ENCODE measurements around the gene HSF4. TPM values are rescaled to one million over a fixed set of nuclear protein-coding genes. Genes with fewer than 3 reads are reported as not detected.
"Not testable (repeated sequence)": the region's sequence is repeated elsewhere in the genome, so short reads cannot be mapped to it uniquely, and the experiment has no call there.

Gene HSF4
- total RNA-seq, 5 donors from 2014 or later (not counting 1 experiment from before 2014, with no cell fraction given) = 22.3 to 66.3 (median 39.1) TPM

GRCh38 chr16:67122799-67123198 lies 41.7 kb upstream of the HSF4 start:
- H3K9me3 ChIP-seq; ATAC-seq (replicated peaks in 1 of 4); H3K4me3 ChIP-seq (ENCODE audit: control insufficient read depth in 1 of 2, extremely low read depth in 1 of 2, low read length in 1 of 2); H3K27me3 Mint-ChIP-seq; DNase-seq; H3K4me1 ChIP-seq (ENCODE audit: control insufficient read depth in 1 of 2, extremely low read depth in 1 of 2, insufficient read depth in 2 of 2, low read length in 2 of 2); H3K27ac Mint-ChIP-seq; CTCF ChIA-PET; H3K4me3 Mint-ChIP-seq; H3K4me1 Mint-ChIP-seq; H3K27me3 ChIP-seq (replicated peaks in 1 of 2; ENCODE audit: control insufficient read depth in 2 of 2, extremely low read depth in 1 of 2, insufficient read depth in 2 of 2, low read length in 1 of 2); POLR2A ChIA-PET; H3K27ac ChIP-seq (ENCODE audit: low read length); H3K9me3 Mint-ChIP-seq: not testable (repeated sequence)
- peaks cover 51% of the 10 kb centered on the region for H3K36me3 Mint-ChIP-seq
- H3K36me3 ChIP-seq (ENCODE audit: control insufficient read depth in 2 of 2, extremely low read depth in 1 of 2, insufficient read depth in 1 of 2, low read length in 1 of 2) = peaks cover 7 to 51% of the 10 kb centered on the region in 2 donors
- 100% methylated on average over 1 of the region's 5 CpGs for WGBS (ENCODE audit: insufficient coverage)

- H3K27ac Mint-ChIP-seq = no peak overlapping the region
- ATAC-seq (replicated peaks in 1 of 4) = no peak
- Histone ChIP-seq H3K9me3 (no peaks in the 10 kb centered on the region), H3K27ac (ENCODE audit: low read length) (no peak overlapping the region), H3K4me1 (ENCODE audit: control insufficient read depth in 1 of 2, extremely low read depth in 1 of 2, insufficient read depth in 2 of 2, low read length in 2 of 2) (no peaks in the 10 kb centered on the region), H3K27me3 (replicated peaks in 1 of 2; ENCODE audit: control insufficient read depth in 2 of 2, extremely low read depth in 1 of 2, insufficient read depth in 2 of 2, low read length in 1 of 2) (no peaks in the 10 kb centered on the region), H3K4me3 (ENCODE audit: control insufficient read depth in 1 of 2, extremely low read depth in 1 of 2, low read length in 1 of 2) (no peak overlapping the region), H3K36me3 (ENCODE audit: control insufficient read depth in 2 of 2, extremely low read depth in 1 of 2, insufficient read depth in 1 of 2, low read length in 1 of 2) (peaks cover 3 to 56% of the 10 kb centered on the region in 2 donors)
- H3K36me3 Mint-ChIP-seq = peaks cover 61% of the 10 kb centered on the region
- no peaks in the 10 kb centered on the region for H3K27me3 Mint-ChIP-seq
- DNase-seq = no peak
- no peak overlapping the region for H3K4me3 Mint-ChIP-seq
- H3K4me1 Mint-ChIP-seq = no peaks in the 10 kb centered on the region
- CTCF ChIA-PET = interaction anchor here (0.6 to 1.0 kb wide), 2 partner anchors 29 to 40 kb away, joined by 3 to 4 read pairs; no protein-coding TSS in a partner anchor
- POLR2A ChIA-PET = no interaction called here
- no peaks in the 10 kb centered on the region for H3K9me3 Mint-ChIP-seq
These were observed 36.1 kb upstream of the HSF4 start for GRCh38 chr16:67128417-67128816.

GRCh38 chr16:67128887-67129286 lies 35.7 kb upstream of the HSF4 start:
- ATAC-seq (replicated peaks in 1 of 4) = no peak
- Histone ChIP-seq H3K4me1 (ENCODE audit: control insufficient read depth in 1 of 2, extremely low read depth in 1 of 2, insufficient read depth in 2 of 2, low read length in 2 of 2) (no peaks in the 10 kb centered on the region), H3K4me3 (ENCODE audit: control insufficient read depth in 1 of 2, extremely low read depth in 1 of 2, low read length in 1 of 2) (no peak overlapping the region), H3K36me3 (ENCODE audit: control insufficient read depth in 2 of 2, extremely low read depth in 1 of 2, insufficient read depth in 1 of 2, low read length in 1 of 2) (peaks cover 3 to 54% of the 10 kb centered on the region in 2 donors), H3K9me3 (no peaks in the 10 kb centered on the region), H3K27ac (ENCODE audit: low read length) (no peak overlapping the region), H3K27me3 (replicated peaks in 1 of 2; ENCODE audit: control insufficient read depth in 2 of 2, extremely low read depth in 1 of 2, insufficient read depth in 2 of 2, low read length in 1 of 2) (no peaks in the 10 kb centered on the region)
- Mint-ChIP-seq H3K4me3 (no peak overlapping the region), H3K27me3 (no peaks in the 10 kb centered on the region), H3K36me3 (peaks cover 56% of the 10 kb centered on the region), H3K27ac (no peak overlapping the region), H3K4me1 (no peaks in the 10 kb centered on the region), H3K9me3 (no peaks in the 10 kb centered on the region)
- ChIA-PET CTCF (interaction anchor here (0.6 to 1.0 kb wide), 2 partner anchors 30 to 40 kb away, joined by 3 to 4 read pairs; no protein-coding TSS in a partner anchor), POLR2A (no interaction called here)
- WGBS (ENCODE audit: insufficient coverage) = 100% methylated on average over 3 of the region's 3 CpGs
- DNase-seq = no peak

- CTCF ChIA-PET = interaction anchor here in 1 of 2 donors (0.6 kb wide), 1 partner anchor 12 kb away, joined by 3 read pairs; no protein-coding TSS in a partner anchor
- H3K4me1 Mint-ChIP-seq = no peaks in the 10 kb centered on the region
- no peaks in the 10 kb centered on the region for H3K27me3 Mint-ChIP-seq
- Histone ChIP-seq H3K27ac (ENCODE audit: low read length) (no peak overlapping the region), H3K27me3 (replicated peaks in 1 of 2; ENCODE audit: control insufficient read depth in 2 of 2, extremely low read depth in 1 of 2, insufficient read depth in 2 of 2, low read length in 1 of 2) (no peaks in the 10 kb centered on the region), H3K36me3 (ENCODE audit: control insufficient read depth in 2 of 2, extremely low read depth in 1 of 2, insufficient read depth in 1 of 2, low read length in 1 of 2) (peaks cover 6 to 59% of the 10 kb centered on the region in 2 donors), H3K9me3 (no peaks in the 10 kb centered on the region), H3K4me3 (ENCODE audit: control insufficient read depth in 1 of 2, extremely low read depth in 1 of 2, low read length in 1 of 2) (no peak overlapping the region), H3K4me1 (ENCODE audit: control insufficient read depth in 1 of 2, extremely low read depth in 1 of 2, insufficient read depth in 2 of 2, low read length in 2 of 2) (no peaks in the 10 kb centered on the region)
- WGBS (ENCODE audit: insufficient coverage) = 95% methylated on average over 3 of the region's 3 CpGs
- POLR2A ChIA-PET = no interaction called here
- H3K4me3 Mint-ChIP-seq = no peak overlapping the region
- no peak for ATAC-seq (replicated peaks in 1 of 4)
- no peaks in the 10 kb centered on the region for H3K9me3 Mint-ChIP-seq
- peaks cover 51% of the 10 kb centered on the region for H3K36me3 Mint-ChIP-seq
- no peak overlapping the region for H3K27ac Mint-ChIP-seq
- no peak for DNase-seq
These were observed 35.1 kb upstream of the HSF4 start for GRCh38 chr16:67129422-67129821.

- Mint-ChIP-seq H3K36me3 (peaks cover 45% of the 10 kb centered on the region), H3K27me3 (no peaks in the 10 kb centered on the region), H3K4me1 (no peaks in the 10 kb centered on the region), H3K27ac (no peak overlapping the region), H3K4me3 (no peak overlapping the region), H3K9me3 (no peaks in the 10 kb centered on the region)
- H3K4me1 ChIP-seq (ENCODE audit: control insufficient read depth in 1 of 2, extremely low read depth in 1 of 2, insufficient read depth in 2 of 2, low read length in 2 of 2) = no peaks in the 10 kb centered on the region
- ATAC-seq (replicated peaks in 1 of 4) (no peak), DNase-seq (no peak)
- peaks cover 0 to 2% of the 10 kb centered on the region in 2 experiments for H3K27me3 ChIP-seq (replicated peaks in 1 of 2; ENCODE audit: control insufficient read depth in 2 of 2, extremely low read depth in 1 of 2, insufficient read depth in 2 of 2, low read length in 1 of 2)
- no CpG with 5 or more reads among the region's 3 CpGs for WGBS (ENCODE audit: insufficient coverage)
- no peak overlapping the region for H3K27ac ChIP-seq (ENCODE audit: low read length)
- ChIA-PET CTCF (interaction anchor here in 1 of 2 donors (1.0 kb wide), 1 partner anchor 16 kb away, joined by 3 read pairs; no protein-coding TSS in a partner anchor), POLR2A (no interaction called here)
- no peak overlapping the region for H3K4me3 ChIP-seq (ENCODE audit: control insufficient read depth in 1 of 2, extremely low read depth in 1 of 2, low read length in 1 of 2)
- peaks cover 14 to 77% of the 10 kb centered on the region in 2 donors for H3K36me3 ChIP-seq (ENCODE audit: control insufficient read depth in 2 of 2, extremely low read depth in 1 of 2, insufficient read depth in 1 of 2, low read length in 1 of 2)
- no peaks in the 10 kb centered on the region for H3K9me3 ChIP-seq
These were observed 26.9 kb upstream of the HSF4 start for GRCh38 chr16:67137605-67138004.

- Mint-ChIP-seq H3K27me3 (no peaks in the 10 kb centered on the region), H3K27ac (no peak overlapping the region), H3K4me1 (no peaks in the 10 kb centered on the region), H3K4me3 (no peak overlapping the region), H3K9me3 (no peaks in the 10 kb centered on the region), H3K36me3 (peaks cover 65% of the 10 kb centered on the region)
- Histone ChIP-seq H3K4me1 (ENCODE audit: control insufficient read depth in 1 of 2, extremely low read depth in 1 of 2, insufficient read depth in 2 of 2, low read length in 2 of 2) (no peaks in the 10 kb centered on the region), H3K27ac (ENCODE audit: low read length) (no peak overlapping the region), H3K9me3 (no peaks in the 10 kb centered on the region), H3K36me3 (ENCODE audit: control insufficient read depth in 2 of 2, extremely low read depth in 1 of 2, insufficient read depth in 1 of 2, low read length in 1 of 2) (peaks cover 18 to 79% of the 10 kb centered on the region in 2 donors), H3K27me3 (replicated peaks in 1 of 2; ENCODE audit: control insufficient read depth in 2 of 2, extremely low read depth in 1 of 2, insufficient read depth in 2 of 2, low read length in 1 of 2) (peaks cover 0 to 2% of the 10 kb centered on the region in 2 experiments), H3K4me3 (ENCODE audit: control insufficient read depth in 1 of 2, extremely low read depth in 1 of 2, low read length in 1 of 2) (no peak overlapping the region)
- 96% methylated on average over 13 of the region's 13 CpGs for WGBS (ENCODE audit: insufficient coverage)
- CTCF ChIA-PET = interaction anchor here in 1 of 2 donors (1.2 kb wide), 1 partner anchor 14 kb away, joined by 3 read pairs; no protein-coding TSS in a partner anchor
- no peak for DNase-seq
- POLR2A ChIA-PET = interaction anchor here in 1 of 2 donors (0.5 kb wide), 1 partner anchor 980 kb away, joined by 3 read pairs; no protein-coding TSS in a partner anchor
- ATAC-seq (replicated peaks in 1 of 4) = no peak
These were observed 23.2 kb upstream of the HSF4 start for GRCh38 chr16:67141391-67141790.

- Histone ChIP-seq H3K27me3 (replicated peaks in 1 of 2; ENCODE audit: control insufficient read depth in 2 of 2, extremely low read depth in 1 of 2, insufficient read depth in 2 of 2, low read length in 1 of 2) (peaks cover 0 to 2% of the 10 kb centered on the region in 2 experiments), H3K4me3 (ENCODE audit: control insufficient read depth in 1 of 2, extremely low read depth in 1 of 2, low read length in 1 of 2) (no peak overlapping the region), H3K4me1 (ENCODE audit: control insufficient read depth in 1 of 2, extremely low read depth in 1 of 2, insufficient read depth in 2 of 2, low read length in 2 of 2) (no peaks in the 10 kb centered on the region), H3K9me3 (no peaks in the 10 kb centered on the region), H3K27ac (ENCODE audit: low read length) (no peak overlapping the region), H3K36me3 (ENCODE audit: control insufficient read depth in 2 of 2, extremely low read depth in 1 of 2, insufficient read depth in 1 of 2, low read length in 1 of 2) (peaks cover 18 to 77% of the 10 kb centered on the region in 2 donors)
- ATAC-seq (replicated peaks in 1 of 4) (no peak), DNase-seq (no peak)
- WGBS (ENCODE audit: insufficient coverage) = 92% methylated on average over 6 of the region's 9 CpGs
- H3K9me3 Mint-ChIP-seq = no peaks in the 10 kb centered on the region
- no peak overlapping the region for H3K27ac Mint-ChIP-seq
- no peaks in the 10 kb centered on the region for H3K4me1 Mint-ChIP-seq
- ChIA-PET CTCF (no interaction called here), POLR2A (no interaction called here)
- peaks cover 74% of the 10 kb centered on the region for H3K36me3 Mint-ChIP-seq
- H3K4me3 Mint-ChIP-seq = no peak overlapping the region
- H3K27me3 Mint-ChIP-seq = no peaks in the 10 kb centered on the region
These were observed 22.2 kb upstream of the HSF4 start for GRCh38 chr16:67142342-67142741.

Measured in T-cell (primary cell).